ENCODE results near the gene NUFIP1. TPM values are rescaled to one million over a fixed set of nuclear protein-coding genes. Genes with fewer than 3 reads are reported as not detected.

Gene NUFIP1
- polyA plus RNA-seq, 1 experiment, result 4.0 TPM

DNA sequence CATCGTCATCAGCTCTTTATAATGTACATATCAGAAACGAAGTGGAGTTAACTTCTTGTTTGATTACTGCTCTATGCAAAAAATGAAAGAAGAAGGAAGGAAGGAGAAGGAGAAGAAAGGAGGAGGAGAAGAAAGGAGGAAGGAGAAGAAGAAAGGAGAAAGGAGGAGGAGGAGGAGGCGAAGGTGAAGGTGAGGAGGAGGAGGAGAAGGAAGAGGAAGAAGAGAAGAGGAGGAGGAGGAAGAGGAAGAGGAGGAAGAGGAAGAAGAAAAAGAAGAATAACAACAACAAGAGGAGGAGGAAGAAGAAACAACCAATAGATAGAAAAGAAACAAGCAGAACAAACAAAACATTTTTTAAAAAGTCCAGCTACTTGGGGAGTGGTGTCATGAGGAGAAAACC, 13.1 kb downstream of the NUFIP1 start:
- H3K27ac ChIP-seq (ENCODE audit: low read depth, low read length), result no peak overlapping the region
- no peak for DNase-seq (ENCODE audit: low read depth, low spot score)
- TF ChIP-seq, protein P1, sequence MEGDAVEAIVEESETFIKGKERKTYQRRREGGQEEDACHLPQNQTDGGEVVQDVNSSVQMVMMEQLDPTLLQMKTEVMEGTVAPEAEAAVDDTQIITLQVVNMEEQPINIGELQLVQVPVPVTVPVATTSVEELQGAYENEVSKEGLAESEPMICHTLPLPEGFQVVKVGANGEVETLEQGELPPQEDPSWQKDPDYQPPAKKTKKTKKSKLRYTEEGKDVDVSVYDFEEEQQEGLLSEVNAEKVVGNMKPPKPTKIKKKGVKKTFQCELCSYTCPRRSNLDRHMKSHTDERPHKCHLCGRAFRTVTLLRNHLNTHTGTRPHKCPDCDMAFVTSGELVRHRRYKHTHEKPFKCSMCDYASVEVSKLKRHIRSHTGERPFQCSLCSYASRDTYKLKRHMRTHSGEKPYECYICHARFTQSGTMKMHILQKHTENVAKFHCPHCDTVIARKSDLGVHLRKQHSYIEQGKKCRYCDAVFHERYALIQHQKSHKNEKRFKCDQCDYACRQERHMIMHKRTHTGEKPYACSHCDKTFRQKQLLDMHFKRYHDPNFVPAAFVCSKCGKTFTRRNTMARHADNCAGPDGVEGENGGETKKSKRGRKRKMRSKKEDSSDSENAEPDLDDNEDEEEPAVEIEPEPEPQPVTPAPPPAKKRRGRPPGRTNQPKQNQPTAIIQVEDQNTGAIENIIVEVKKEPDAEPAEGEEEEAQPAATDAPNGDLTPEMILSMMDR (IDR thresholded peaks at IDR 0.05; ENCODE audit: low read depth, low read length), result no peak
- ChIA-PET POLR2A (no interaction called here), CTCF (no interaction called here)
- H3K4me3 ChIP-seq (ENCODE audit: low read depth, low read length), result no peak overlapping the region
- no peaks in the 10 kb centered on the region for H3K27me3 ChIP-seq (ENCODE audit: control insufficient read depth, insufficient read depth, low read length)
- no peaks in the 10 kb centered on the region for H3K9me3 ChIP-seq (ENCODE audit: control insufficient read depth, insufficient read depth, low read length)

DNA sequence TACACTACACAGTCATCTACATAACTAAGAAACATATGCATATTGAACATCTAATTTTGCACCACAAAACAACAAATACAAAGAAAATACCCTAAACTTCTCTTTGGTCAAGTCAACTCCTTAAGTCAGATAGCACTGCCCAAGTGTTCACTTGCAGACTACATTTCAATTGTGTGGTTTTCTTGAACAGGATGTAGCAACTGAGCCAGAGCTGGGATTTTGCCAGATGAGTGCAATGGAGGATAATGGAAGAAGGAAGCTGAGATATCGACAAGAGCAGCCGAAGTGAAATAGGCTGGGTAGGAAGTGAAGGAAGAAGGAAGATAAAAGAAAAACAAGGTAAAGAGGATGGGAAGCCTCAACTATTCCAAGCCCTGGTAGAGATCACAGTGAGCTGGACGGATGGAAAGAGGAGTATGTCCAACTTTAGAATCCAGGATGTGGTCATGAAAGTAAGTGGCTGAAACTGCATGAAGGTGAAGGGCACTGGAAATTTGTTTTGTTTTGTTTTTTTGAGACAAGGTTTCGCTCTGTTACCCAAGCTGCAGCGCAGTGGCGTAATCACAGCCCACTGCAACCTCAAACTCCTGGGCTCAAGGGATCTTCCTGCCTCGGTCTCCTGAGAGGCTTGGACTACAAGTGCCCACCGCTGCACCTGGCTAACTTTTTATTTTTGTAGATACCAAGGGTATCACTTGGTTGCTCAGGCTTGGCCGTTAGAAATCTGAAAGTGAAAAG, 15.0 kb downstream of the NUFIP1 start:
- CTCF ChIA-PET, result interaction anchor here (0.6 to 7.4 kb wide), 17 partner anchors 13 to 1066 kb away, joined by 3 to 129 read pairs (median 3); partner anchors contain the start of gene TSC22D1
- Histone ChIP-seq H3K4me3 (ENCODE audit: low read depth, low read length) (no peak overlapping the region), H3K27ac (ENCODE audit: low read depth, low read length) (no peak overlapping the region), H3K27me3 (ENCODE audit: control insufficient read depth, insufficient read depth, low read length) (no peaks in the 10 kb centered on the region), H3K9me3 (ENCODE audit: control insufficient read depth, insufficient read depth, low read length) (no peaks in the 10 kb centered on the region)
- POLR2A ChIA-PET, result interaction anchor here (1.7 kb wide), 1 partner anchor 538 kb away, joined by 4 read pairs; no protein-coding TSS in a partner anchor
- DNase-seq (ENCODE audit: low read depth, low spot score), result no peak
- TF ChIP-seq, protein P1 (IDR thresholded peaks at IDR 0.05; ENCODE audit: low read depth, low read length), result no peak

DNA sequence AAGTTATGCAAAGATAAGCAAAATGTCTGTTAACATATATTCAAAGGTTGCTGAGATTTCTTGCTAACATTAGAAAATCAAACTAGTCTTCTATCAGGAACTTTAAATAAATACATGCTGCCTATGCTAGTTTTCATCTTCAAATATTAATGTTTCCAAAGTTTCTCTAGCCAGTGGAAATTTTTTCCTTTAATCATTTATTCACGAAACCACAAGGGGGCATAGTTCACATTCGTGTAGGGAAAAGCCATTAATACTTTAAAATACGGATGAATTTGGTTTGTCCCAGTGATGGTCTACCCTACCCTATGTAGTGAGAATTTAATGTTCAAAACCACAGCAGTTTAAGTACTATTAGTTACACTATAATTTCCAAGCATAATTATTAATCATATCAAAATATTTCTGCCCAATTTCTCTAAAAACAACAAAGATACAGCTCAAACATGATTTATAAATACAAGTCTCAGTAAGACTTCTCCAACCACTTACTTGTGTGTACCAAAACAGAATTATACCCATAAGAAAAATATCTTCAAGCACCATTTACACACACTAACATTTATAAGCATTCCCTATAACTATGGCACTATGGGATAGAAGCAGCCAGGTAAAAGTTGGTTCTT, 16.2 kb downstream of the NUFIP1 start:
- DNase-seq (ENCODE audit: low read depth, low spot score), result no peak
- ChIA-PET POLR2A (interaction anchor here (1.7 kb wide), 1 partner anchor 536 kb away, joined by 4 read pairs; no protein-coding TSS in a partner anchor), CTCF (interaction anchor here (0.6 to 7.4 kb wide), 23 partner anchors 10 to 1065 kb away, joined by 3 to 129 read pairs (median 4); partner anchors contain the start of gene TSC22D1)
- H3K9me3 ChIP-seq (ENCODE audit: control insufficient read depth, insufficient read depth, low read length), result no peaks in the 10 kb centered on the region
- H3K4me3 ChIP-seq (ENCODE audit: low read depth, low read length), result no peak overlapping the region
- TF ChIP-seq, protein P1 (IDR thresholded peaks at IDR 0.05; ENCODE audit: low read depth, low read length), result peak; percentile 53
- no peak overlapping the region for H3K27ac ChIP-seq (ENCODE audit: low read depth, low read length)
- H3K27me3 ChIP-seq (ENCODE audit: control insufficient read depth, insufficient read depth, low read length), result no peaks in the 10 kb centered on the region

DNA sequence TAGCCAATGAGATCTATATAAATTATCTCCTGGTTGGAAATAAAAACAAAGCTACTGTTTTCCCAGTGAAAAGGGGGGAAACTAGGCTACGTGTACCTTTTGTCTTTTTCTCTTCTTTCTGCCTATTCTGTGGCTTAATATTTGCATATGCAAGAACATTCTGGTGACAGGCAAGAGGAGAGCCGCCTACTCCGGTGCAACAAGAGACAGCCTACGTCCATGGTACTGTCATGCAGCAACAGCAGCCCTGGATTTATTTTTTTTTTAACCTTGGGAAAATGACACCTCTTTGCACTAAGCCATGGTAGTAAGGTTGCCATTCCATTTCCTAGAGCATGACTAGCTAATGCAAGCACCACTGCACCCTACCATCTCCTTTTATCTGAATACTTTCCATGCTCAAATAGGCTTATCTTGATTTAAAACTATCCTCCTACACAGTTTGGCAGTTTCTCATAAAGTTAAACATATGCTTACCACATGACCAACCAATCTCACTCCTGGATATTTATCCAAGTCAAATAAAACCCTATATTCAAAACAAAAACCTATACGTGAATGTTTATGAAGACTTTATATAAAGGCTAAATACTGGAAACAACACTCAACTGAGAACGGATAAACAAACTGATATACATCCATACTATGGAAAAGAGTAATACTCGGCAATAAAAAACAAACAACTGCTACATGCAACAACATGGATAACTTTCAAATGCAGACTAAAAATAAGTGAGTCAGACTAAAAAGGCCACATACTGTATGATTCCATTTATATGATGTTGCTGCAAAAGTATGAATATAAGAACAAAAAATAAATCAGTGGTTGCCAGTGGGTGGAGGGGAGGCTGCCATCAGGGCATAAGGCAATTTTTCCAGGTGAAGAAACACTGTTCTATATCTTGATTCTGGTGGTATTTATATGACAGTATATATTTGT, 17.3 kb downstream of the NUFIP1 start:
- POLR2A ChIA-PET, result no interaction called here
- no peaks in the 10 kb centered on the region for H3K27me3 ChIP-seq (ENCODE audit: control insufficient read depth, insufficient read depth, low read length)
- DNase-seq (ENCODE audit: low read depth, low spot score), result no peak
- H3K4me3 ChIP-seq (ENCODE audit: low read depth, low read length), result no peak overlapping the region
- TF ChIP-seq, protein P1 (IDR thresholded peaks at IDR 0.05; ENCODE audit: low read depth, low read length), result no peak
- H3K27ac ChIP-seq (ENCODE audit: low read depth, low read length), result no peak overlapping the region
- H3K9me3 ChIP-seq (ENCODE audit: control insufficient read depth, insufficient read depth, low read length), result no peaks in the 10 kb centered on the region
- CTCF ChIA-PET, result interaction anchor here (1.3 to 7.4 kb wide), 6 partner anchors 9 to 1066 kb away, joined by 3 to 129 read pairs (median 6); no protein-coding TSS in a partner anchor
